Nephron progenitor cell (in vitro differentiated cells): ENCODE data around the gene MEIS2.

Experiments
- DNase-seq: peaks from one replicate; pipeline ENCODE4 v3.0.0; 2021
- H3K27ac Mint-ChIP-seq: 2 replicates; pipeline ENCODE4 v1.8.0; 2021; ENCODE audit warnings: mild to moderate bottlenecking, moderate library complexity, mixed read lengths
- H3K27me3 Mint-ChIP-seq: 2 replicates; pipeline ENCODE4 v1.8.0; 2021; ENCODE audit warnings: mild to moderate bottlenecking, low read depth, mixed read lengths; ENCODE audit not compliant: poor library complexity
- H3K36me3 Mint-ChIP-seq: 2 replicates; pipeline ENCODE4 v1.8.0; 2021; ENCODE audit warnings: low read depth, mixed read lengths
- H3K4me1 Mint-ChIP-seq: 2 replicates; pipeline ENCODE4 v1.8.0; 2021; ENCODE audit warnings: mixed read lengths
- H3K4me3 Mint-ChIP-seq: 2 replicates; pipeline ENCODE4 v1.8.0; 2021; ENCODE audit warnings: mild to moderate bottlenecking, moderate library complexity, mixed read lengths
- H3K9me3 Mint-ChIP-seq: 2 replicates; pipeline ENCODE4 v1.8.0; 2021; ENCODE audit warnings: mild to moderate bottlenecking, moderate library complexity, mixed read lengths
- CTCF ChIP-seq: fragments of 200-600 bp; sonication (generic); IDR thresholded peaks from 2 replicates; pipeline ENCODE4 v1.5.0; 2021; ENCODE audit warnings: antibody characterized with exemption

The MEIS2 gene

GRCh38 chr15:36960179-36960946 lies 140.0 kb downstream of the MEIS2 start:
- Mint-ChIP-seq H3K36me3 (peaks cover 31% of the 10 kb centered on the region), H3K27me3 (no peaks in the 10 kb centered on the region), H3K4me3 (no peak overlapping the region), H3K4me1 (peaks cover 16% of the 10 kb centered on the region), H3K9me3 (no peaks in the 10 kb centered on the region), H3K27ac (no peak overlapping the region)
- no peak for DNase-seq
- TF ChIP-seq CTCF: no peak

- H3K27ac Mint-ChIP-seq: no peak overlapping the region
- peaks cover 37% of the 10 kb centered on the region for H3K36me3 Mint-ChIP-seq
- TF ChIP-seq CTCF: no peak
- H3K4me1 Mint-ChIP-seq: peaks cover 21% of the 10 kb centered on the region
- no peak for DNase-seq
- no peaks in the 10 kb centered on the region for H3K9me3 Mint-ChIP-seq
- H3K4me3 Mint-ChIP-seq: no peak overlapping the region
- no peaks in the 10 kb centered on the region for H3K27me3 Mint-ChIP-seq
Measured at GRCh38 chr15:36959746-36960145, 140.6 kb downstream of the MEIS2 start.

GRCh38 chr15:36958606-36959005 lies 141.7 kb downstream of the MEIS2 start:
- H3K4me3 Mint-ChIP-seq: no peak overlapping the region
- DNase-seq: no peak
- H3K27me3 Mint-ChIP-seq: no peaks in the 10 kb centered on the region
- H3K36me3 Mint-ChIP-seq: peaks cover 44% of the 10 kb centered on the region
- no peaks in the 10 kb centered on the region for H3K9me3 Mint-ChIP-seq
- no peak for TF ChIP-seq CTCF
- H3K27ac Mint-ChIP-seq: no peak overlapping the region
- peaks cover 30% of the 10 kb centered on the region for H3K4me1 Mint-ChIP-seq

- TF ChIP-seq CTCF: no peak
- Mint-ChIP-seq H3K27ac (no peak overlapping the region), H3K4me3 (no peak overlapping the region), H3K36me3 (peaks cover 70% of the 10 kb centered on the region), H3K27me3 (peaks cover 2% of the 10 kb centered on the region), H3K4me1 (peaks cover 59% of the 10 kb centered on the region), H3K9me3 (no peaks in the 10 kb centered on the region)
- DNase-seq: no peak
Measured at GRCh38 chr15:36954486-36954885, 145.9 kb downstream of the MEIS2 start.

GRCh38 chr15:36953346-36953745 lies 147.0 kb downstream of the MEIS2 start:
- H3K9me3 Mint-ChIP-seq: no peaks in the 10 kb centered on the region
- H3K4me3 Mint-ChIP-seq: peak overlapping the region; percentile 30
- no peak for DNase-seq
- peaks cover 2% of the 10 kb centered on the region for H3K27me3 Mint-ChIP-seq
- TF ChIP-seq CTCF: no peak
- H3K4me1 Mint-ChIP-seq: peaks cover 58% of the 10 kb centered on the region
- H3K36me3 Mint-ChIP-seq: peaks cover 72% of the 10 kb centered on the region
- H3K27ac Mint-ChIP-seq: peak overlapping the region; percentile 42

- Mint-ChIP-seq H3K9me3 (no peaks in the 10 kb centered on the region), H3K36me3 (peaks cover 75% of the 10 kb centered on the region), H3K27me3 (peaks cover 2% of the 10 kb centered on the region), H3K27ac (peak overlapping the region; percentile 89), H3K4me3 (no peak overlapping the region), H3K4me1 (peaks cover 70% of the 10 kb centered on the region)
- DNase-seq: peak; percentile 18
- no peak for TF ChIP-seq CTCF
Measured at GRCh38 chr15:36951731-36952247, 148.6 kb downstream of the MEIS2 start.
